Effector CD4-positive, alpha-beta T cell (primary cell): ENCODE measurements around the gene APBB2.

Experiments
- DNase-seq: peaks from one replicate; pipeline ENCODE4 v3.0.0-alpha.2; 2020

The APBB2 gene

DNA sequence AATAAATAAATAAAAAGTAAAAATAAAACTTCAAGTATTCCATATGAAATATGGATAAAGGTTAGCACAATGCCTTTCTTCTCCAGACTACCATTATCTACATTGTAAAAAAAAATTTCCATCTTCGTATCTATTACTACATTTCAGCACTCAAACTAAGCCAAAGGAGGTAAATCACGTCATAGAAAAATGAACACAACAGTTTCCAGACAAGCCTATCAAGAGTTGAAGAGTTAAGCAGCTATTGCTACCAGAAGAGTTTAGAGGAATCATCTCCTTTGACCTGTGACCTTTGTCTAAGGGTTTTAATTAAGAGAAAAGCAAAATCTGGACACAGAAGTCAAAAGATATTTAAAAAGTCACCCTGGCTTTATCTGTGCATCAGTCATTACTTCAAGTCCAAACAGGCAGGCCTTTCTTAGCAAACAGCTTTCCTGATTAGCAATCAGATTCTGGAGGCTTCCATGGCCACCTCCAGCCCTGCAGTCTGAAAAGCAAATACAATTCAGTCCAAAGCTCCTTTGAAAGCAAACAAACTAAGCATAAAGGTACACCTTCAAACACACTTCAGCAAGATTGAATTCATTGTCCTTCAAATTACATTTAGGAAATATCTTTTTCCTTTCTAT, 82.2 kb downstream of the APBB2 start:
- no peak for DNase-seq

DNA sequence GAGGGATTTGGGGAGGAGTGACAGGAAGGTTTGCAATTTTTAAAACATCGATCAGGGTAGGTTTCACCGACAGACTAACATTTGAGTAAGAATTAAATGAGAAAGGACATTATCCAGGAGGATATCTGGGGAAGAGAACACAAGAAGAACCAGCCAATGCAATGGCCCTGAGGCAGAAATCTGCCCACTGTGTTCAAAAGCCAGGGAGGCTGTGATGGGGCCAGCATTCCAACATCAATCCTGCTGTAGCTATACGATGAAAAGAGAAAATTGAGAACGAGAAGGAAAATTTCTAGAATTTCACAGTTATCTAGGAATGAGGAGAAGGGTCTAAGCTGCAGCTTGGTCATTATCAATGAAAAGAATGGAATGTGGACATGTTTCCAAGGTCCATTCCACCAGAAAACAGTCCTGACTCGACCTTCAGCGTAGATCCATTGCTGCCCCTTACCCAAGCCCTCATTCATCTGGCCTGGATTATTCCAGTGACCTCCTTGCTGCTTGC, 84.4 kb downstream of the APBB2 start:
- no peak for DNase-seq

DNA sequence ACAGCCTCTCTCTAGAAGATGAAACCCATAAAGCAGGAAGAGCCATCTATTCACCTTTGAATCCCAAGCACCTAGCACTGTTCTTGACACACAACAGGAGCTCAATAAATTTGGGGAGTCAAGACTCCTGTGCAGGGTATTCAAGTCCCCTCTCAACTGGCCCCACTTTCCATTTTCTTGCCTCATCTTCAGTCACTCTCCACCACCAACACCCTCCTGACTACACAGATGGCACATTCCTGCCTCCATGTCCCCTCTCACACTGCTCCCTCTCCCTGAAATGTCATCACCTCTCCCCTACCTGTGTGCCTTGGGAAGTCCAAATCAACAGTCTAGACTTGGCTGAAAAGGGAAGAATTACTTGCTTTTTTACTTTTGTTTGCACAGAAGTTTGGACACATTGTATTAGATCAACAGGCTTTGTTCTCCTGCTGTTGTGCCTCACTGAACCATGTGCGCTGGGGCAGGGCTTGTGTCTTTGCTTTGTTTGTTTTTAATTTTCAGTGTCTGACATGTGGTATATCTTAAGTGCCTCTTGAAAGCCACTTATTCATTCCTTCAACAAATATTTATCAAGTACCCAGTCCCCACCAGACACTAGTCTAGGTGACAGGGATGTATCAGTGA, 85.1 kb downstream of the APBB2 start:
- DNase-seq = no peak

DNA sequence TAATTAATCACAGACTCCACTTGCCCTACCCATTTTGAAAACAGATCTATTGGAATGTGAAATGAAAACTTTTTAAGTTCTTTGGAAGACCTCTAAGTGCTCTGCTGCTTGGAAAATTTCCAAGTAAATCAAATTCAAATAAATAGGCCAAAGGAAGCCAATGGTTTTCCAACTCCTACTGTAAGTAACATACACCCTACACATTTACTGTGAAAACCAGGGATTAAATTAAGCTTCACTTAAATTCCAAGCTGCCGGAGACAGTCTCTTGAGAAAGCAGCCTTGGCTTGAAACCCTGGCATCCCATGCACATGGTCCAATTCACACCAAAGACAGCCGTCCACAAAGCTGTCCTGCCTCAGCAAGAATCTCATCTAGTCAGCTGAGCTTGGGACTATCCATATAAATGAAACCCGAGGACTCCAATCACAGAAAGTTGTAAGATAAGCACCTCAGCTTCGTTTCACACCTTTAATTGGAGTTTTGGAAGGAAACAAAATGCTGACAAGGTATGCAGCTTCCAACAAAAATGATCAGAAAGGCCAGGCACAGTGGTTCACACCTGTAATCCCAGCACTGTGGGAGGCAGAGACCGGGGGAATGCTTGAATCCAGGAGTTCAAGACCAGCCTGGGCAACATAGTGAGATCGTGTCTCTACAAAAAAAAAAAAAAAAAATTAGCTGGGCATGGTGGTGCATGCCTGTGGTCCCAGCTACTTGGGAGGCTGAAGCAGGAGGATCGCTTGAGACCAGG, 88.6 kb downstream of the APBB2 start:
- no peak for DNase-seq

DNA sequence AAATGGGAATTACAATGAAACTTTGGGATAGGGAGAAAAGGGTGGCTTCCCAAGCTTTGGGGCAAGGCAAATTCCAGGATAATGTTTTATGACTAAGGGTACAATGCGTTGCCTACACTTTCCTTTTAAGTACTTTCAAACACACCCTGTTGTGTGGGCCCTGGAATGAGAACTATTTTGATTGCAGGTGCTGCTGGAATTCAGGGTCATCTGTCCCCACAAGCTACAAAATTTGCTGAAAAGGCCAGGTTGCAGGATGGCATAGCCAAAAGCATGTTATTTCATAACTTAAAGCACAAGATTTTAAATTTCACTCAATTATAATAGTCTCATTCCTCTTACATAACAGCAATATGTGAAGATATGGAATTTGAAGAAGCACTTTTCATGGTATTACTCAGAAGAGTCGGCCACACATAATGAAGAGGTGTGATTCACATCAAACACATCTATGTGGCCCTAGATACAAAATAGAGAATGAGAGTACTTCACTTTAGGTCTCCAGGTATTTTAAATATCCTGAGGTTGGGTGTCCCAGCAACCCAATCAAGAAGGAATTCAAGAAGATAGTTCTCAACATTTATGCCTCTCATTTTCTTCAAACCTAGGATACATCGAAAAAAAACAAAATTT, 89.3 kb downstream of the APBB2 start:
- DNase-seq = no peak

DNA sequence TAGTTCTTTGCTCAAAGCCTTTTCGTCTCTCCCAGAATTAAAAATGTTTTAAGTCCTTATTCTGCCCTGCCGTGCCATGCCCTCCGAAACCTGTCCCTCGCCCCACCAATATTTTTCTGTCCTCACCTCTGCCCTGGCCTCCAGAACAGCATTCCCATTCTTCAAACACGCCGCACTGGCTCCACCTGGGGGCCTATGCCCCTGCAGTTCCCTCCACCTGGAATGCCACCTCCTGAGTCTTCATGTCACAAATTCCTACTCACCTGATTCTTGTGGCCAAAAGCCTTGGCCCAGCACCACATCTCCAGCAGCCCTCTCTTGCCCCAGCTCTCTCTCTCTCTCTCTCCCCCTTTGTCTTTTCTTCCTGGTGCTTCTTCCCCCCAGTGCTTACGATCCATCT, 91.6 kb downstream of the APBB2 start:
- DNase-seq = no peak

DNA sequence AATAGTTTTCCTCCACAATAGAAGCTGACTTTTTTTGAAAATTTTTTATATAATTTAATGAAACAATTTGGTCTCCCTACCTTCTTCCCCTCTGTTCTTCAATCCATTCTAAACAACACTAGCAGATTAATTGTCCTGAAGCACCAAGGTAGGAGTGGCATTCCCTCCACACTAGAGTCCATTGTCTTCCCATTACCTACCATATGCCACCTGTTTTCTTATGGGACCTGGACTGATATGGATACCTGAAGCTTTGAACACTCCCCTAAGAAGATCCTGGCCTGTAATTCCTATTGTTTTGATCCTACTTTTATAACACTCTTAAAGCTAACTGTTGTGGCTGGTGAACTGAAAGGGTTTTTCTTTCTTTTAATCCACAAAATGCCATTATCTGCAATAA, 92.0 kb downstream of the APBB2 start:
- DNase-seq = no peak

DNA sequence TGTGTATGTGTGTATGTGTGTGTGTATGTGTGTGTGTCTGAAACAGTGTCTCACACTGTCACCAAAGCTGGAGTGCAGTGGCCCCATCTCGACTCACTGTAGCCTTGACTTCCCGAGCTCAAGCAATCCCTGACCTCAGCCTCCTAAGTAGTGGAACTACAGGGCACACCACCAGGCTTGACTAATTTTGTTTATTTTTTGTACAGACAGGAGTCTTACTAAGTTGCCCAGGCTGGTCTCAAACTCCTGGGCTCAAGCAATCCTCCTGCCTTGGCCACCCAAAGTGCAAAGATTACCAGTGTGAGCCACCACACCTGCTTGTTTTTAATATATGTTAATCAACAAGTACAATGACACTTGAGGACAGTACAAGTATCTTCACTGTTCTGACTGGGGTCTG, 92.4 kb downstream of the APBB2 start:
- no peak for DNase-seq

DNA sequence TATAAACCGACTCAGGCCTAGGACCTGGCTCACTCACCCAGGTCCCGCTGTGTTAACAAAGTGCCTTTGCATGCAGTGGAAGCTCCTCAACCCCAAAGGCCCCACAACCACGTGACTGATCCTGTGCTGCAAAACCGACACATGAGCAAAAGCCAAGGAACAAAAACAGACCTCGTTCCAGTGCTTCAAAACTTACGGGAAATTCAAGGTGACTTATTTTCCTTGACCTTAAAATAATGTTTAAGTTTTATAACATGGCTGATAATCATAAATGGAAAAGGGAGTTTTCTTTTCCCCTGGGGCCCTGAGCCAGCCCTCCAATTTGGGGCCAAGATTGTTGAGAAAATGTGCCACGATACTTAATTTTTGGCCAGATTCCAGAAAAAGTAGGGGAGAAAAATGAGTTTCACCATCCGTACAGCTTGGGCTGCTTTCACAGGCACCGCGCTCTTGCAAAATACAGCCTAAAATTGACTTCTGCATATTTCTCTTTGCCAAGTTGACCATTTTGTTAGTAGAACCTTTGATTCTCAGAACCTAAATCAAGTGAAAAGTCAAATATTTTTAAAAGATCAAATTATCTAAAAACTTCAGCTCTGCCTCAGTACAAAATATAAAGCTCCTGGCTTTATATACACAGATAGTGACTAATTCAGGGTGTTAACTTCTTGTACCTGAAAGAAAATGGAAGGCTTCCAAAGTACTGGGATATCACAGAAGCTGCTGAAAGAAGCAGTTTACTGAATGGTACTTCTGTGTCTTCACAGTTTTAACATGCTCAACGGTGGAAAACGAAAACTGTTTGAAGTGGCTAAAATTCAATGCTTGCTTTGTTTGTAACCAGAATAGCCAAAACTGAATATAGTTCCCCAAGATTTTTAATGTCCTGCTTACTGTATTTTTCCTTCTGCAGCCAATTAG, 93.8 kb downstream of the APBB2 start:
- no peak for DNase-seq

DNA sequence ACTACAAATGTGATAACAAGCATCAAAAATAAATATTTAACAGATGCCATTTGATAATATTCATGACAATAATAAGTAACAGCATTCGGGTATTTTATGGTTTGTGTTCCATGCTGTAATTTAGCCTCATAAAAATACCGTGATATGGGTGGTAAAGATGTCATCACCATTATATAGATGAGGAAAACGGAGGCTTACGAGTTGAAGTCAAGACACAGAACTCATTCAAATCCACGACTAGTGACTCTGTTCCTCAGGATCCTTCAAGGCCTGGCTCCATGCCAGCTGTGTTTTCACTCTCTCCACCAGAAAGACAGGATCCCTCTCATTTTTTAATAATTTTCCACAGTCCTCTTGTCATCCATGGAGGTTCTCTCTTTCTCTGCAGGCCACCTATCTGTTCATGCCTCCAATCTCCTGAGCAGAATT, 94.5 kb downstream of the APBB2 start:
- no peak for DNase-seq

DNA sequence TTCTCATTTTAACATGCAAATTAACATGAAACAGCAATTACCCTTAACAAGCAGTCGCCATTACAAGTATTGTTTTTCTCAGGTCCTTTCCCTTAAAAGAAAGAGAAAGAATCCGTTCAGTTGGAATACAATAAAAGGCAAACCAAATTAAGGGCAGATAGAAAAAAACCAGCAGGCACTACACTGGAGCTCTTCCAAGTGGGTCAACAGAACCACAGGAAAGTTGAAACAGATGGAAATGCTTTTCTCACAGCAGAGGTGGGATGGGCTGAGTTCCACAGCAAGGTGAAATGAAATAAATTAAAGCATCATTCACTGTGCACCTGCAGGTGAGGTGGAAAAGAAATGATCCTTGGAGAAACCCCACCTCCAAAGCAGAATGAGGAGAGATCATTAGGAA, 102.6 kb downstream of the APBB2 start:
- no peak for DNase-seq

DNA sequence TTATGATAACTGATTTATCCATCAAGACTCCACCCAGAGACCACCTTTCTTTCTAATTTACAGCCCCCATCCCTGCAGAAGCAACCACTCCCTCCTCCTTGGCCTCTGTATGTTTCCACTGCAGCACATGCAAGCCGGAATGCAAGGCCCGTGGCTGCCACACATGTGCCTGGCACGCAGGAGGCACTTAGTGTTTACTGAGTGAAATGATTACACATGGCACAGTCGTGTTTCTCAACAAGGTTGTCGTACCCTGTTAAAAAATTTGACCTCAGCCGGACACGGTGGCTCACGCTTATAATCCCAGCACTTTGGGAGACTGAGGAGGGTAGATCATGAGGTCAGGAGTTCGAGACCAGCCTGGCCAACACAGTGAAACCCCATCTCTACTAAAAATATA, 104.3 kb downstream of the APBB2 start:
- DNase-seq = no peak

DNA sequence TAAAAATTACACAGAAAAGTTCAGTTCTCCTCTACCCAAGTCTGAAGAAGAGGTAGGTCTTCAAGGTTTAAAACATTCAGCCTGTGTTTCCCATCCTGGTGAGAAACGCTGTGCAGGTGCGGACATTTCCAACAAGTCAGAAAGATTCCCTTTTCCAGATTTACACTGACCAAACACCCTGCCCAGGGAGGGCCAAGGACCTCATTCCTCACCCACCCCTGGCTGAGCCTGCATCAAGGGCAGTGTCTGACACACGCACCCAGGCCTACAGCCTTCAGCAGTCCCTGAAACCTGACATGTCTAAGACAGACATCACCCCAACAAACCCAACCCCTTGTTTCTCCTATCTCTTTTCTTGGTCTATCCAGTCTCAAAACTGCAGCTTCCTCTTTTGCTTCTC, 105.9 kb downstream of the APBB2 start:
- no peak for DNase-seq

DNA sequence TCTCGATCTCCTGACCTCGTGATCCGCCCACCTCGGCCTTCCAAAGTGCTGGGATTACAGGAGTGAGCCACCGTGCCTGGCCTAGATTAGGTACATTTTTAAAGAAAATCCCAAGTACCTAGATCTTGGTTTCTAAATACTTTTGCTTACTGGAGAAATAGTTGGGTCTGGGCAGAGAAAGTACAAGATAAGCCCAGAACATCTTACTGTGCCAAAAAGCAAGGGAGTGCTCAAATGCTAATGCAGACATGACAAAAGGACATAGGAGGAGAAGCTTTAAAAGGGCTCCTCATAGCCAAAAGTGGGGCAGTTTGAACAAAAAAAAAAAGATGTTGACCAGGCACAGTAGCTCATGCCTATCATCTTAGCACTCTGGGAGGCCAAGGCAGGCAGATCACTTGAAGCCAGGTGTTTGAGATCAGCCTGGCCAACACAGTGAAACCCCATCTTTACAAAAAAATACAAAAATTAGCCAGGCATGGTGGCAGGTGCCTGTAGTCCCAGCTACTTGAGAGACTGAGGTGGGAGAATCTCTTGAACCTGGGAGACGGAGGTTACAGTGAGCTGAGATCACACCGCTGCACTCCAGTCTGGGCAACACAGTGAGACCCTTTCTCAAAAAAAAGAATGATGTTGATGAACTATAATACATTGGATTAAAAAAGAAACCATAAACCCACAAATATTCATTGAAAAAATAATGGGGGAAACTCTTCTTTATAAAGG, 107.5 kb downstream of the APBB2 start:
- DNase-seq = no peak

DNA sequence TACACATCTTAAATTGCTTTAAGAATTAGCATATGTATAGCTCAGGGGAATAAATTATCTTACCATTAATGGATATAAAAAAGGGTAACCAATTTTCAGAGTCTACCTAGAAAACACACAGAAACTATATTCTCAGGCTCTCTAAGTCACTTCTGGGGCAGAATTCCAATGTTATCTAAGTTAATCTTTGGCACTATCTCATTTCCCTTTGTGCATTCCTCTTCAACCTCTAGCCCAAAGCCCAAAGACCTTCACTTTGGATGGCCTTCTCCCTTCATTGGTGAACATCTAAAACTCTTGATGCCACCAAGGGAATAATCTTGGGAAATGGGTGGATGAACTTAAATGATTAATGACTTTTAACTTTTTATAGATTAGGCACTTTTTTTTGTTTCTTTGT, 108.3 kb downstream of the APBB2 start:
- no peak for DNase-seq

DNA sequence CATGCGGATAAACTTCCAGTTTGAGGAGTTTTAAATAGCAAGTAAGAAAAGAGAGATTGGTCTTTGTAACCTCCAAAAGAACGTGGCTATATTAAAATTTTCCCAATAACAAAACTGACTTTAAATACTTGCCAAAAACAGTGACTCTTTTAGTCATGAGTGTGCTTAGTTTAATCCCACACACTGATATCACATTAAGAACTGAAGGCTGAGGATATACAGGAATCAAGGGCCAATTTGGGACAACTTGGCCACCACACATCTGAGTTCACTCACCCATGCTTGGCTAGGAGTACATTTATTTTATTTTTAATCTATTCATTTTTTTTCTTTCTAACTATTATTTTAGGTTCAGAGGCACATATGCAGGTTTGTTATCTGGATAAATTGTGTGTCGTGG, 110.2 kb downstream of the APBB2 start:
- DNase-seq = no peak

DNA sequence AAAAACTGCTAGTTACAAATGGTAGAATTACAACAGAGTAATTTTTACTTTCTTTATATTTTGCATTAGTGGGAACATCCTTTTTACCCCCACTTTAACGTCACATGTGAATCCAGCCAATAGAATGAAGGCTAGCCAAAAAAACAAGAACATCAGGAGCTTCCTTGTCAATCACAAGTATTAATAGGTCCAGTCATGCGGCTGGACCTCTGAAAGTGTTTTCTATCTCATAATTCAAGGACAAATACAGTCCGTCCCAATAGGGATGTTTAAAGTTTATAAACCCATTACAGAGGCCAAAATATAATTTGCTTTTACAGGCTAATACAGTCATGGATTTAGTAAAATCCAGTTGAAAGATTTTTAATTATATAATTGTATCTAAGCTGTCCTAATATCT, 110.7 kb downstream of the APBB2 start:
- no peak for DNase-seq

DNA sequence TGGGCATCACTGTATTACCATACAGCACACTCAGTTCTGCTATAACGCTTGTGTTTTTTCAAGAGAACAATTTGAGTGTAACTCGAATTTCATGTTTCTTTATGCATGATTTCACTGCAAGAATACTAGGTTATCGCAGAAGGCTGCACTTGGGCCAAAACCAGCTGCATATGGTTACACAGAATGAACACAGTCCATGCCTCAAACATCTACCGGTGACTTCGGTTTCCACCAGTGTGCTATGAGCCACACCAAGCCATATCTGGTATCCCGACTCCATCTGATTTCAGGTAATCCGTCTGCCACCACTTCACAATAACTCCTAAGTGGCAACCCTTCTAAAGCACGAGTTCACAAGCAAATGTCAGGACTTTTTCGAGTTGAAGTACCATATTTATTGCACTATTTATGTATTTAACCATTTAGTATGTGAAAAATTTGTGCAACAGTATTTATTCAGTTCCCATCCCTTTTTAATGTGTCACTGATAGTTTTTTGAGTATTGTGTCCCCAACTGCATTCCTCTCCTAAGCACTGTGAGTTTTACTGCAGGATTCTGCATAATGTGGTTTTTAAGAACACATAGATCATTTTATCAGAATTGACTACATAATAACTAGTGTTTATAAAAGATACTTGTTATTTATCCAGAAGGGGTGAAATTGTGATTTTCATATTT, 111.8 kb downstream of the APBB2 start:
- DNase-seq = no peak

DNA sequence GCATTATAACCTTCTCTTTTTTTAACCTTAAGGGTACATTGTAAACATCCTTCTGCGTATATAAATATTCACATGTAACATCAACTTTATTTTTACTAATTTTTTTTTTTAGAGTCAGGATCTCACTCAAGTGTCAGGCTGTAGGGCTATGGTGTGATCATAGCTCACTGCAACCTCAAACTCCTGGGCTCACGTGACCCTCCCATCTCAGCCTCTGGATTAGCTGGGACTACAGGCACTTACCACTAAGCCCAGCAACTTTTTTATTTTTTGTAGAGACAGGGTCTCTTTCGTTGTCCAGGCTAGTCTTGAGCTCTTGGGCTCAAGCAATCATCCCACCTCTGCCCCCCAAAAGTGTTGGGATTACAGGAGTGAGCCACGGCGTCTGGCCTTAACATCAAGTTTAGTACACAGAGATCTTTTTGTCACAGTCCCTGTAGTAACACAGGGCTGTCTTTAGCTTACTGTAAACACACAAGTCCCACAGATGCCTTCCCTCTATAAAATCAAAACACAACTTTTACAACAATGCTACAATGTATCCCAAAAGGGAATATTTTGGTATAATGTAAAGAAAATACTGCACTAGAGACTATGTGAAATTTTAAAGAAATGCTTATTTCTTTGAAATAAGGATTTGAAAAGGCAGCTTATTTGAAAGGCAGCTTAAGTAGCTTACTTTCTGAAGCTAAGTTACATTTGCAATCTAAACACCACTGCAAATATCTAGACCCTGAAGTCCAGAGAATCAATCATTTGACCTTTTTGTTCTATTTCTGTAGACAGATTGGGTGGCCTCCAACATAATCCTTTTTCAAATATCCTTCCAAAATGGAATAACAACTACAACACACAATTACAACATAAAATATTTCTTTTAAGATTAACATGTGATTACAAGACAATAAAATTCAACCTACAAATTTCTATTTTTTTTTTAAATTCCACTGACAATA, 116.0 kb downstream of the APBB2 start:
- no peak for DNase-seq

DNA sequence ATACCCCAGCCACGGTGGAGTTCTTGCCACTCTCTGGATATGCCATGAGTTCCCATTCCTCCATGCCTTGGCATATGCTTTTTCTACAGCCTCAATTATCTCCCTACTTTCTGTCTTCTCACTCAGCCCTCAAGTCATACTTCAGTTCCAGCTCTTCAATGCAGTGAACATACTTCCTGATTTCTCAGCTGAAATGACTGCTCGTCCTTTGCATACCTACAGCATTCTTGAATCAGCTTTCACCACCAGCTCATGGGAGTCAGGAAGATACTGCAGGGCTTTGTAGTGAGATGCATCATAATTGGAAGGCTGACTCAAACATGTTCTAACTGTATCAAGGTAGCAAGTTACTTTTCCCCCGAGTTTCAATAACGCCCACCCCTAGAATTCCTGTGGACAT, 118.4 kb downstream of the APBB2 start:
- DNase-seq = no peak
